ENCODE results near the gene AQP10. TPM values are rescaled to one million over a fixed set of nuclear protein-coding genes. Genes with fewer than 3 reads are reported as not detected.

Gene AQP10
- total and polyA plus RNA-seq, 10 of the 15 experiments (the other 5 are each of a cell fraction or from before 2014, with no cell fraction given), result not detected

DNA sequence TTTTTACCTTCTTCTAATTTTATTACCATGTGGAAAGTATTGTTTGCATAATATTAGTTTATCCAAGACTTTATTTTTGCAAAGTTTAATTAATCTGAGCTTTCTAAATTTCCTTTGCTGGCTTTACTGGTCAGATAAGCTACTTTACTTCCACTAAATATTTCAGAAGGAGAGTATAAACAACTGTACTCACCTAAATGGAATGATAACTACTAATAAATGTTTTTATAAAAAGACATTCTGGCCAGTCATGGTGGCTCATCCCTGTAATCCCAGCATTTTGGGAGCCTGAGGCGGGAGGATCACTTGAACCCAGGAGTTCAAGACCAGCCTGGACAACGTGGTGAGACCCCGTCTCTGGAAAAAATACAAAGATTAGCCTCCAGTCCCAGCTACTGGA is 40.5 kb downstream of the AQP10 start:
- no peak for DNase-seq (ENCODE audit: low read depth, low spot score)
- no peak overlapping the region for H3K9ac ChIP-seq (ENCODE audit: control insufficient read depth, insufficient read depth, low read length)
- ChIA-PET CTCF (interaction anchor here (0.6 to 2.0 kb wide), 6 partner anchors 15 to 222 kb away, joined by 3 to 5 read pairs (median 4); no protein-coding TSS in a partner anchor), SMC1A (ENCODE audit: uncharacterized antibody, unreplicated experiment) (interaction anchor here (0.7 to 1.5 kb wide), 4 partner anchors 9 to 106 kb away, joined by 3 to 4 read pairs (median 4); no protein-coding TSS in a partner anchor), POLR2A (interaction anchor here (0.5 to 1.2 kb wide), 2 partner anchors 10 to 362 kb away, joined by 4 to 5 read pairs; no protein-coding TSS in a partner anchor), RAD21 (ENCODE audit: unreplicated experiment) (no interaction called here)
- no peaks in the 10 kb centered on the region for H3K36me3 ChIP-seq (ENCODE audit: control insufficient read depth in 2 of 2, insufficient read depth in 2 of 2, low read length in 1 of 2)
- 34% methylated on average over 3 of the region's 3 CpGs for WGBS (ENCODE audit: insufficient coverage, insufficient replicate concordance, low lambda C conversion rate, missing lambda C conversion rate)
- no peak for FAIRE-seq
- H2AFZ ChIP-seq (ENCODE audit: control insufficient read depth, low read depth, low read length), result no peak overlapping the region
- H3K4me2 ChIP-seq (ENCODE audit: control insufficient read depth, insufficient read depth), result no peak overlapping the region
- no peaks in the 10 kb centered on the region for H3K79me2 ChIP-seq (ENCODE audit: control insufficient read depth, insufficient read depth, low read length)
- H3K9me3 ChIP-seq (replicated peaks; ENCODE audit: control insufficient read depth, insufficient read depth, low read length), result no peaks in the 10 kb centered on the region; the same call in 2 of the 3 replicates
- no TSS peak for BruUV-seq (replicated peaks)
- H4K20me1 ChIP-seq (ENCODE audit: control insufficient read depth, insufficient read depth), result no peaks in the 10 kb centered on the region
- H3K4me3 ChIP-seq, result no peak overlapping the region
- intact Hi-C loops (cut with micrococcal nuclease; ENCODE audit: unreplicated experiment) (no loop called here), in situ Hi-C loops (cut with MboI) (no loop called here)
- no peak for ATAC-seq
- no peak overlapping the region for H3K27ac ChIP-seq (ENCODE audit: control insufficient read depth, insufficient read depth)
- peaks cover 0 to 3% of the 10 kb centered on the region in 2 experiments; a peak in 1 of 4 replicates for H3K27me3 ChIP-seq (replicated peaks in 1 of 2; ENCODE audit: control insufficient read depth in 2 of 2, insufficient read depth in 2 of 2, low read length in 1 of 2)
- H3K4me1 ChIP-seq (ENCODE audit: control insufficient read depth, insufficient read depth, low read length), result no peaks in the 10 kb centered on the region
- TF ChIP-seq GABPA (IDR thresholded peaks at IDR 0.05; ENCODE audit: low read depth), result no peak
- no peak for TF ChIP-seq KDM1A (IDR thresholded peaks at IDR 0.05; ENCODE audit: borderline replicate concordance)
- TF ChIP-seq CREB1 (IDR thresholded peaks at IDR 0.05; ENCODE audit: low read depth), result no peak
- TF ChIP-seq, protein P1, sequence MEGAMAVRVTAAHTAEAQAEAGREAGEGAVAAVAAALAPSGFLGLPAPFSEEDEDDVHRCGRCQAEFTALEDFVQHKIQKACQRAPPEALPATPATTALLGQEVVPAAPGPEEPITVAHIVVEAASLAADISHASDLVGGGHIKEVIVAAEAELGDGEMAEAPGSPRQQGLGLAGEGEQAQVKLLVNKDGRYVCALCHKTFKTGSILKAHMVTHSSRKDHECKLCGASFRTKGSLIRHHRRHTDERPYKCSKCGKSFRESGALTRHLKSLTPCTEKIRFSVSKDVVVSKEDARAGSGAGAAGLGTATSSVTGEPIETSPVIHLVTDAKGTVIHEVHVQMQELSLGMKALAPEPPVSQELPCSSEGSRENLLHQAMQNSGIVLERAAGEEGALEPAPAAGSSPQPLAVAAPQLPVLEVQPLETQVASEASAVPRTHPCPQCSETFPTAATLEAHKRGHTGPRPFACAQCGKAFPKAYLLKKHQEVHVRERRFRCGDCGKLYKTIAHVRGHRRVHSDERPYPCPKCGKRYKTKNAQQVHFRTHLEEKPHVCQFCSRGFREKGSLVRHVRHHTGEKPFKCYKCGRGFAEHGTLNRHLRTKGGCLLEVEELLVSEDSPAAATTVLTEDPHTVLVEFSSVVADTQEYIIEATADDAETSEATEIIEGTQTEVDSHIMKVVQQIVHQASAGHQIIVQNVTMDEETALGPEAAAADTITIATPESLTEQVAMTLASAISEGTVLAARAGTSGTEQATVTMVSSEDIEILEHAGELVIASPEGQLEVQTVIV (IDR thresholded peaks at IDR 0.05; ENCODE audit: borderline replicate concordance, partially characterized antibody), result no peak
- no peak for TF ChIP-seq ZZZ3 (IDR thresholded peaks at IDR 0.05; ENCODE audit: control insufficient read depth, insufficient read length, low read depth)
- no peak for TF ChIP-seq ZNF207 (IDR thresholded peaks at IDR 0.05; ENCODE audit: borderline replicate concordance)
- TF ChIP-seq BCL11A (IDR thresholded peaks at IDR 0.05; ENCODE audit: low read depth, low read length), result no peak
- TF ChIP-seq JUND (IDR thresholded peaks at IDR 0.05; ENCODE audit: low read depth, low read length), result no peak
- no peak for TF ChIP-seq TBL1XR1 (IDR thresholded peaks at IDR 0.05; ENCODE audit: low read depth, low read length)
- no peak for TF ChIP-seq MTA3 (IDR thresholded peaks at IDR 0.05; ENCODE audit: borderline replicate concordance, low read length)
- TF ChIP-seq BACH1 (IDR thresholded peaks at IDR 0.05; ENCODE audit: borderline replicate concordance), result no peak
- TF ChIP-seq TCF7 (IDR thresholded peaks at IDR 0.05; ENCODE audit: borderline replicate concordance), result no peak
- no peak for TF ChIP-seq ZNF384 (IDR thresholded peaks at IDR 0.05; ENCODE audit: borderline replicate concordance, low read depth, low read length)
- no peak for TF ChIP-seq MEF2A (IDR thresholded peaks at IDR 0.05; ENCODE audit: insufficient read depth, low read depth, low read length)
- TF ChIP-seq, protein P2, sequence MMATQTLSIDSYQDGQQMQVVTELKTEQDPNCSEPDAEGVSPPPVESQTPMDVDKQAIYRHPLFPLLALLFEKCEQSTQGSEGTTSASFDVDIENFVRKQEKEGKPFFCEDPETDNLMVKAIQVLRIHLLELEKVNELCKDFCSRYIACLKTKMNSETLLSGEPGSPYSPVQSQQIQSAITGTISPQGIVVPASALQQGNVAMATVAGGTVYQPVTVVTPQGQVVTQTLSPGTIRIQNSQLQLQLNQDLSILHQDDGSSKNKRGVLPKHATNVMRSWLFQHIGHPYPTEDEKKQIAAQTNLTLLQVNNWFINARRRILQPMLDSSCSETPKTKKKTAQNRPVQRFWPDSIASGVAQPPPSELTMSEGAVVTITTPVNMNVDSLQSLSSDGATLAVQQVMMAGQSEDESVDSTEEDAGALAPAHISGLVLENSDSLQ (IDR thresholded peaks at IDR 0.05), result no peak
- TF ChIP-seq RUNX3 (IDR thresholded peaks at IDR 0.05; ENCODE audit: low read length), result no peak
- TF ChIP-seq POLR2AphosphoS5 (IDR thresholded peaks at IDR 0.05; ENCODE audit: low read length), result no peak

Measured in GM12878 (cell line).